Spleen (tissue), 7 donors: ENCODE results near the gene S100A5.

Experiments used
- CTCF ChIP-seq, 11 experiments: fragments of 200-600 bp in 7 of 11; fragments of 450-650 bp in 4 of 11; sonication (generic) in 4 of 11; IDR thresholded peaks in 8 of 11; conservative IDR thresholded peaks in 3 of 11; 1 replicate in 7 of 11; 2 replicates in 4 of 11; pipeline versions ENCODE4 v1.4.0 to v1.8.0; 2016 to 2021; ENCODE audit warnings: antibody characterized with exemption in 11 of 11, inconsistent platforms in 4 of 11, mild to moderate bottlenecking in 1 of 11
- POLR2A ChIP-seq, 3 donors: fragments of 450-650 bp; IDR thresholded peaks; one replicate each; pipeline ENCODE4 v1.5.1; 2017; ENCODE audit warnings: antibody characterized with exemption in 3 of 3, mild to moderate bottlenecking in 1 of 3
- POLR2AphosphoS5 ChIP-seq, 3 donors: sonication (generic); formaldehyde crosslinking; IDR thresholded peaks; one replicate each; pipeline ENCODE4 v1.5.1; 2017; ENCODE audit warnings: antibody characterized with exemption in 3 of 3
- donor health status: DM: no; HTN: no; CAD: no; lungs with moderate emphysema.
- donor health status: DM: no; HTN: no; CAD: no.
- donor health status: DM: no; HTN: no; CAD: no.

DNA sequence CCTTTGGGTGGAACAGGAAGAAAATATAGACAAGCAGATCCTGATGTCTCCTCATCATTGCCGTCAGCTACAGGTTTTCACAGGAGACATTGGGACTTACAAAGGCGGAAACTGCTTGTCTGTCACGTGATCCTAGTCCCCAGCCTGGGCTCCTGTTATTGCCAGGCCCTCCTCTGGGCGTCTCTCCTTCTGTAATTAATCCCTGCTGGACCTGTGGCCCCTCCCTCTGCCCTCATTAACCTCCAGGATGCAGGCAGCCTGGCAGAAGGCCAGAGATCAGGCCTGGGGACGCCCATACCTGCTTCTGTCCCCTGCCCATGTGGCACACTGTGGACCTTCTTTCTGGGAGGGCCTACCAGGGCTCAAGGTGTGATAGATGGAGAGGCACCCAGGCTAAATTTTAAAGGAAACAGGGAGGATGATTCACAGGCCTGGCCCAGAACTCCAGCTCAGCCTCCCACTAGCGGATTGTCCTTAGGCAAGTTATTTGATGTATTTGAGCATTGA, 2.4 kb downstream of the S100A5 start:
- TF ChIP-seq CTCF (IDR thresholded peaks at IDR 0.05 in 8 of 11, conservative IDR thresholded peaks at IDR 0.05 in 3 of 11) (no peak), POLR2AphosphoS5 (IDR thresholded peaks at IDR 0.05) (no peak), POLR2A (IDR thresholded peaks at IDR 0.05) (no peak)
